Small intestine (tissue), 7 donors: Measurements from ENCODE around the gene ICE2. TPM values are rescaled to one million over a fixed set of nuclear protein-coding genes. Genes with fewer than 3 reads are reported as not detected.
A peak's percentile ranks its signal among the peaks of the same experiment; 100 is the strongest.

Experiments
- DNase-seq, 2 donors: peaks; one replicate each; pipeline versions ENCODE4 v3.0.0 to v3.0.0-alpha.2; 2013
- FAIRE-seq: peaks from 2 replicates; lab custom pipeline; 2012; peaks lifted over from hg19 to GRCh38; lab: Jason Lieb, UNC
- H3K27ac ChIP-seq, 3 donors: one replicate each; pipeline ENCODE4 v1.5.1; 2013; ENCODE audit warnings: low read length in 2 of 3, mild to moderate bottlenecking in 2 of 3, control low read depth in 1 of 3, inconsistent platforms in 1 of 3, low read depth in 1 of 3, moderate library complexity in 1 of 3
- H3K27me3 ChIP-seq, 3 donors: one replicate each; pipeline ENCODE4 v1.6.1; 2013; ENCODE audit warnings: low read length in 3 of 3, inconsistent platforms in 1 of 3; ENCODE audit not compliant: control insufficient read depth in 3 of 3, insufficient read depth in 3 of 3
- H3K36me3 ChIP-seq, 3 donors: one replicate each; pipeline ENCODE4 v1.6.1; 2013; ENCODE audit warnings: low read length in 3 of 3, inconsistent platforms in 1 of 3, low read depth in 1 of 3, mild to moderate bottlenecking in 1 of 3, moderate library complexity in 1 of 3; ENCODE audit not compliant: control insufficient read depth in 3 of 3, insufficient read depth in 2 of 3
- H3K4me1 ChIP-seq, 3 donors: one replicate each; pipeline ENCODE4 v1.6.1; 2013; ENCODE audit warnings: low read length in 2 of 3, inconsistent platforms in 1 of 3, low read depth in 1 of 3, mild to moderate bottlenecking in 1 of 3, moderate library complexity in 1 of 3; ENCODE audit not compliant: control insufficient read depth in 3 of 3, insufficient read depth in 2 of 3
- H3K4me3 ChIP-seq, 3 donors: one replicate each; pipeline ENCODE4 v1.5.1; 2013; ENCODE audit warnings: low read length in 3 of 3, control low read depth in 1 of 3, inconsistent platforms in 1 of 3, low read depth in 1 of 3, mild to moderate bottlenecking in 1 of 3, moderate library complexity in 1 of 3
- H3K9me3 ChIP-seq, 2 donors: one replicate each; pipeline ENCODE4 v1.6.1; 2013; ENCODE audit warnings: low read depth in 1 of 2, low read length in 1 of 2; ENCODE audit not compliant: control insufficient read depth in 2 of 2, insufficient read depth in 1 of 2
- WGBS, 3 donors: extraction: QIAGEN DNeasy Blood & Tissue Kit; methylation state at CpG; one replicate each; pipeline ENCODE4 v1.1.7; 2013; 5-methylcytosine and 5-hydroxymethylcytosine counted together
- polyA plus RNA-seq, 4 donors: library from polyadenylated mRNA; stranded (reverse) in 3 of 4; unstranded in 1 of 4; fragments of 200-250 nt in 3 of 4; fragments of 120-200 nt in 1 of 4; gene quantifications; one replicate each; pipeline versions ENCODE4 v1.2.1 to v1.2.3, GENCODE V29; 2013
- donor health status: healthy with polysubstance abuse.
- donor health status: control.
- donor health status: control.
- donor health status: Bipolar disorder and iron deficiency.
- donor health status: healthy.

Gene ICE2
- polyA plus RNA-seq, 4 donors: 4.3 to 41.0 (median 10.0) TPM

GRCh38 chr15:60384526-60385126 lies 94.3 kb downstream of the ICE2 start:
- Histone ChIP-seq H3K27ac (no peak overlapping the region), H3K27me3 (no peaks in the 10 kb centered on the region), H3K9me3 (no peaks in the 10 kb centered on the region), H3K36me3 (peaks cover 10 to 30% (median 26%) of the 10 kb centered on the region in 3 donors), H3K4me1 (peaks cover 6 to 15% (median 6%) of the 10 kb centered on the region in 3 donors), H3K4me3 (no peak overlapping the region)
- DNase-seq (no peak), FAIRE-seq (no peak)
- 84 to 88% (median 88%) methylated on average over 3 of the region's 3 CpGs for WGBS, 3 donors

GRCh38 chr15:60384053-60384452 lies 94.9 kb downstream of the ICE2 start:
- Histone ChIP-seq H3K36me3 (peaks cover 12 to 30% (median 26%) of the 10 kb centered on the region in 3 donors), H3K27ac (no peak overlapping the region), H3K9me3 (no peaks in the 10 kb centered on the region), H3K4me3 (no peak overlapping the region), H3K4me1 (peaks cover 2 to 15% (median 5%) of the 10 kb centered on the region in 3 donors), H3K27me3 (no peaks in the 10 kb centered on the region)
- DNase-seq (no peak), FAIRE-seq (no peak)
- 74 to 79% (median 78%) methylated on average over 3 of the region's 3 CpGs for WGBS, 3 donors

- no peak for FAIRE-seq
- no peaks in the 10 kb centered on the region for H3K27me3 ChIP-seq
- no peak overlapping the region for H3K4me3 ChIP-seq
- H3K36me3 ChIP-seq: peaks cover 12 to 29% (median 26%) of the 10 kb centered on the region in 3 donors
- H3K9me3 ChIP-seq: no peaks in the 10 kb centered on the region
- DNase-seq: no peak
- no peak overlapping the region for H3K27ac ChIP-seq
- peaks cover 0 to 14% (median 5%) of the 10 kb centered on the region in 3 donors for H3K4me1 ChIP-seq
- 93 to 94% (median 93%) methylated on average over 8 of the region's 8 CpGs for WGBS, 3 donors
These were observed 95.9 kb downstream of the ICE2 start for GRCh38 chr15:60382773-60383674.

- Histone ChIP-seq H3K9me3 (no peaks in the 10 kb centered on the region), H3K4me1 (peaks cover 0 to 22% (median 2%) of the 10 kb centered on the region in 3 donors), H3K4me3 (no peak overlapping the region), H3K27ac (no peak overlapping the region), H3K27me3 (no peaks in the 10 kb centered on the region), H3K36me3 (peaks cover 14 to 40% (median 25%) of the 10 kb centered on the region in 3 donors)
- FAIRE-seq (no peak), DNase-seq (no peak)
- 92 to 96% (median 93%) methylated on average over 8 of the region's 8 CpGs for WGBS, 3 donors
These were observed 97.7 kb downstream of the ICE2 start for GRCh38 chr15:60381148-60381788.

- H3K27me3 ChIP-seq: no peaks in the 10 kb centered on the region
- peaks cover 15 to 45% (median 24%) of the 10 kb centered on the region in 3 donors for H3K36me3 ChIP-seq
- H3K27ac ChIP-seq: peak overlapping the region; percentile 41 to 90 (median 90)
- peaks cover 0 to 31% (median 0%) of the 10 kb centered on the region in 3 donors for H3K4me1 ChIP-seq
- 23 to 52% (median 33%) methylated on average over 8 of the region's 8 CpGs for WGBS, 3 donors
- DNase-seq: peak; percentile 85 to 92
- no peaks in the 10 kb centered on the region for H3K9me3 ChIP-seq
- FAIRE-seq: no peak
- no peak overlapping the region for H3K4me3 ChIP-seq
These were observed 99.2 kb downstream of the ICE2 start for GRCh38 chr15:60379525-60380274.

- peaks cover 0 to 34% (median 2%) of the 10 kb centered on the region in 3 donors for H3K4me1 ChIP-seq
- no peak overlapping the region for H3K4me3 ChIP-seq
- no peaks in the 10 kb centered on the region for H3K9me3 ChIP-seq
- peak overlapping the region in 2 of 3 donors; percentile 66 to 85 for H3K27ac ChIP-seq
- H3K36me3 ChIP-seq: peaks cover 13 to 48% (median 20%) of the 10 kb centered on the region in 3 donors
- no peak for DNase-seq
- WGBS, 3 donors: 95 to 100% (median 100%) methylated on average over 1 of the region's 1 CpG
- no peaks in the 10 kb centered on the region for H3K27me3 ChIP-seq
- FAIRE-seq: no peak
These were observed 99.8 kb downstream of the ICE2 start for GRCh38 chr15:60379185-60379524.

GRCh38 chr15:60376677-60377095 lies 102.3 kb downstream of the ICE2 start:
- DNase-seq (no peak), FAIRE-seq (no peak)
- WGBS, 3 donors: 51 to 90% (median 88%) methylated on average over 12 of the region's 12 CpGs
- no peak overlapping the region for H3K4me3 ChIP-seq
- H3K27ac ChIP-seq: peak overlapping the region in 1 of 3 donors; percentile 44
- no peaks in the 10 kb centered on the region for H3K27me3 ChIP-seq
- H3K36me3 ChIP-seq: peaks cover 11 to 56% (median 13%) of the 10 kb centered on the region in 3 donors
- no peaks in the 10 kb centered on the region for H3K9me3 ChIP-seq
- H3K4me1 ChIP-seq: peaks cover 2 to 34% (median 5%) of the 10 kb centered on the region in 3 donors
